Cardiac fibroblast (primary cell): ENCODE measurements around the gene CES5A.

Experiments used
- DNase-seq, 2 donors: peaks; one replicate each; pipeline versions ENCODE4 v3.0.0 to v3.0.0-alpha.2; 2010; ENCODE audit warnings: low read depth in 2 of 2
- H3K4me3 ChIP-seq, 2 donors: replicated peaks in 1 of 2; 1 replicate in 1 of 2; 2 replicates in 1 of 2; pipeline ENCODE4 v1.5.1; 2011; ENCODE audit warnings: low read depth in 2 of 2, low read length in 2 of 2, mild to moderate bottlenecking in 2 of 2, moderate library complexity in 1 of 2
- CTCF ChIP-seq: IDR thresholded peaks from one replicate; pipeline ENCODE4 v1.5.1; 2011; ENCODE audit warnings: low read depth, mild to moderate bottlenecking, low read length, inconsistent platforms

The CES5A gene

GRCh38 chr16:55856950-55857349, 18.2 kb downstream of the CES5A start:
- H3K4me3 ChIP-seq = no peak overlapping the region
- no peak for DNase-seq
- TF ChIP-seq CTCF = no peak

GRCh38 chr16:55853114-55853513, 22.1 kb downstream of the CES5A start:
- DNase-seq = peak in 1 of 2 donors; percentile 23
- H3K4me3 ChIP-seq = no peak overlapping the region
- TF ChIP-seq CTCF = no peak

GRCh38 chr16:55849536-55849935, 25.6 kb downstream of the CES5A start:
- TF ChIP-seq CTCF = no peak

GRCh38 chr16:55846598-55847346, 28.4 kb downstream of the CES5A start:
- no peak overlapping the region for H3K4me3 ChIP-seq
- no peak for TF ChIP-seq CTCF
- no peak for DNase-seq

More at GRCh38 chr16:55849536-55849935, 25.6 kb downstream of the CES5A start:
- H3K4me3 ChIP-seq = no peak overlapping the region
- DNase-seq = no peak

GRCh38 chr16:55843105-55843395, 32.1 kb downstream of the CES5A start:
- H3K4me3 ChIP-seq = no peak overlapping the region
- no peak for DNase-seq
- no peak for TF ChIP-seq CTCF

GRCh38 chr16:55842369-55843104, 32.6 kb downstream of the CES5A start:
- TF ChIP-seq CTCF = peak; percentile 58
- DNase-seq = peak; percentile 64 to 69
- no peak overlapping the region for H3K4me3 ChIP-seq
